H9 (cell line): ENCODE measurements around the gene PDLIM7. TPM values are rescaled to one million over a fixed set of nuclear protein-coding genes. Genes with fewer than 3 reads are reported as not detected.

Experiments
- DNase-seq: peaks from one replicate; pipeline ENCODE4 v3.0.0-alpha.2; 2017
- H2AFZ ChIP-seq: one replicate; pipeline ENCODE4 v1.6.1; 2013; ENCODE audit warnings: mild to moderate bottlenecking, low read length, control low read depth, moderate library complexity
- H2AK5ac ChIP-seq: 2 replicates; pipeline ENCODE4 v1.6.1; 2013; ENCODE audit warnings: low read length, control low read depth, mixed read lengths; ENCODE audit not compliant: insufficient read length
- H2BK120ac ChIP-seq: one replicate; pipeline ENCODE4 v1.6.1; 2013; ENCODE audit warnings: low read depth, mild to moderate bottlenecking, low read length, control low read depth, inconsistent platforms; ENCODE audit not compliant: poor library complexity, severe bottlenecking
- H2BK12ac ChIP-seq: 2 replicates; pipeline ENCODE4 v1.6.1; 2013; ENCODE audit warnings: low read length, control low read depth, mixed read lengths, low read depth; ENCODE audit not compliant: insufficient read length
- H2BK15ac ChIP-seq: 2 replicates; pipeline ENCODE4 v1.6.1; 2013; ENCODE audit warnings: low read depth, low read length, control low read depth
- H2BK20ac ChIP-seq: one replicate; pipeline ENCODE4 v1.6.1; 2013; ENCODE audit warnings: low read depth, mild to moderate bottlenecking, low read length, control low read depth, inconsistent platforms; ENCODE audit not compliant: poor library complexity, severe bottlenecking
- H2BK5ac ChIP-seq: 2 replicates; pipeline ENCODE4 v1.6.1; 2013; ENCODE audit warnings: low read length, control low read depth, mixed read lengths; ENCODE audit not compliant: insufficient read length
- H3K14ac ChIP-seq: 2 replicates; pipeline ENCODE4 v1.6.1; 2013; ENCODE audit warnings: low read length, control low read depth; ENCODE audit not compliant: insufficient read depth
- H3K18ac ChIP-seq: 2 replicates; pipeline ENCODE4 v1.6.1; 2013; ENCODE audit warnings: low read depth, mild to moderate bottlenecking, mixed read lengths, low read length, control low read depth; ENCODE audit not compliant: insufficient read length
- H3K23ac ChIP-seq: 2 replicates; pipeline ENCODE4 v1.6.1; 2013; ENCODE audit warnings: low read length, control low read depth, mixed read lengths, low read depth; ENCODE audit not compliant: insufficient read length
- H3K23me2 ChIP-seq: 2 replicates; pipeline ENCODE4 v1.6.1; 2013; ENCODE audit warnings: low read depth, mild to moderate bottlenecking, mixed read lengths, low read length, control low read depth; ENCODE audit not compliant: insufficient read length, poor library complexity, severe bottlenecking
- H3K27ac ChIP-seq: 2 replicates; pipeline ENCODE4 v1.5.1; 2013; ENCODE audit warnings: low read length, control low read depth, mixed read lengths, low read depth; ENCODE audit not compliant: insufficient read length
- H3K27me3 ChIP-seq: 2 replicates; pipeline ENCODE4 v1.6.1; 2013; ENCODE audit warnings: low read length, control low read depth, inconsistent platforms; ENCODE audit not compliant: insufficient read depth
- H3K4ac ChIP-seq: 2 replicates; pipeline ENCODE4 v1.6.1; 2013; ENCODE audit warnings: low read depth, mild to moderate bottlenecking, control low read depth, inconsistent platforms, low read length, moderate library complexity
- H3K4me1 ChIP-seq: 2 replicates; pipeline ENCODE4 v1.6.1; 2013; ENCODE audit warnings: low read length, control low read depth, inconsistent platforms; ENCODE audit not compliant: insufficient read depth
- H3K4me2 ChIP-seq: 2 replicates; pipeline ENCODE4 v1.6.1; 2013; ENCODE audit warnings: low read length, control low read depth, mixed read lengths; ENCODE audit not compliant: insufficient read length, insufficient read depth
- H3K56ac ChIP-seq: 2 replicates; pipeline ENCODE4 v1.6.1; 2013; ENCODE audit warnings: low read depth, mild to moderate bottlenecking, mixed read lengths, low read length, control low read depth; ENCODE audit not compliant: insufficient read length
- H3K79me1 ChIP-seq: 2 replicates; pipeline ENCODE4 v1.6.1; 2013; ENCODE audit warnings: low read depth, mild to moderate bottlenecking, moderate library complexity, low read length, control low read depth, inconsistent platforms; ENCODE audit not compliant: insufficient read depth, poor library complexity, severe bottlenecking
- H3K79me2 ChIP-seq: 2 replicates; pipeline ENCODE4 v1.6.1; 2013; ENCODE audit warnings: low read length, control low read depth, inconsistent platforms; ENCODE audit not compliant: insufficient read depth
- H3K9ac ChIP-seq: 2 replicates; pipeline ENCODE4 v1.6.1; 2013; ENCODE audit warnings: low read length, control low read depth, mixed read lengths; ENCODE audit not compliant: insufficient read length; ENCODE audit errors: extremely low read depth
- H3K9me3 ChIP-seq: one replicate; pipeline ENCODE4 v1.6.1; 2013; ENCODE audit warnings: low read depth, low read length, inconsistent platforms; ENCODE audit not compliant: control insufficient read depth
- H3T11ph ChIP-seq: one replicate; pipeline ENCODE4 v1.6.1; 2013; ENCODE audit warnings: mild to moderate bottlenecking, low read length, control low read depth, inconsistent platforms
- H4K20me1 ChIP-seq: one replicate; pipeline ENCODE4 v1.6.1; 2013; ENCODE audit not compliant: control insufficient read depth, insufficient read length, insufficient read depth
- H4K5ac ChIP-seq: 2 replicates; pipeline ENCODE4 v1.6.1; 2013; ENCODE audit warnings: low read depth, mild to moderate bottlenecking, mixed read lengths, low read length, control low read depth; ENCODE audit not compliant: insufficient read length
- H4K8ac ChIP-seq: replicated peaks from 2 replicates; pipeline ENCODE4 v1.6.1; 2013; ENCODE audit warnings: low read length, control low read depth, mixed read lengths, low read depth; ENCODE audit not compliant: insufficient read length
- H4K91ac ChIP-seq: 2 replicates; pipeline ENCODE4 v1.6.1; 2013; ENCODE audit warnings: low read depth, mild to moderate bottlenecking, moderate library complexity, mixed read lengths, low read length, control low read depth; ENCODE audit not compliant: insufficient read length
- H3K27ac Mint-ChIP-seq, 3 experiments: 2 replicates in 2 of 3; 3 replicates in 1 of 3; pipeline ENCODE4 v1.8.0; 2020 to 2021; ENCODE audit warnings: mixed read lengths in 3 of 3, mild to moderate bottlenecking in 1 of 3, moderate library complexity in 1 of 3
- H3K27me3 Mint-ChIP-seq: 2 replicates; pipeline ENCODE4 v1.8.0; 2021; ENCODE audit warnings: low read depth, mild to moderate bottlenecking, moderate library complexity, mixed read lengths
- H3K36me3 Mint-ChIP-seq, 3 experiments: 2 replicates in 2 of 3; 3 replicates in 1 of 3; pipeline ENCODE4 v1.8.0; 2020 to 2021; ENCODE audit warnings: low read depth in 3 of 3, mixed read lengths in 3 of 3; ENCODE audit not compliant: insufficient read depth in 1 of 3
- H3K4me1 Mint-ChIP-seq, 2 experiments: 2 replicates each; pipeline ENCODE4 v1.8.0; 2020; ENCODE audit warnings: mixed read lengths in 2 of 2
- H3K4me3 Mint-ChIP-seq, 2 experiments: 2 replicates in 1 of 2; 3 replicates in 1 of 2; pipeline ENCODE4 v1.8.0; 2020 to 2021; ENCODE audit warnings: mild to moderate bottlenecking in 2 of 2, mixed read lengths in 2 of 2, moderate library complexity in 1 of 2
- H3K9me3 Mint-ChIP-seq, 2 experiments: 2 replicates in 1 of 2; 3 replicates in 1 of 2; pipeline ENCODE4 v1.8.0; 2020; ENCODE audit warnings: mild to moderate bottlenecking in 2 of 2, mixed read lengths in 2 of 2, moderate library complexity in 1 of 2
- CTCF ChIP-seq: fragments of 200-600 bp; sonication (generic); conservative IDR thresholded peaks from 3 replicates; pipeline ENCODE4 v1.8.0; 2021; ENCODE audit warnings: antibody characterized with exemption, mild to moderate bottlenecking
- WGBS: extraction: QIAGEN DNeasy Blood & Tissue Kit; methylation state at CpG from one replicate; pipeline ENCODE4 v1.1.7; 2013; ENCODE audit warnings: missing lambda C conversion rate, low lambda C conversion rate, mixed read lengths; ENCODE audit not compliant: insufficient read length; ENCODE audit errors: extremely low coverage; 5-methylcytosine and 5-hydroxymethylcytosine counted together
- total RNA-seq: library from RNA; stranded (reverse); gene quantifications from 2 replicates; pipeline ENCODE4 v1.2.1, GENCODE V29; 2021

Gene PDLIM7
- total RNA-seq, 1 experiment from 2014 or later = 137 TPM

GRCh38 chr5:177513500-177513899 lies 16.1 kb upstream of the PDLIM7 start:
- H3K18ac ChIP-seq = no peak overlapping the region
- no peak overlapping the region for H3K4me2 ChIP-seq
- H3K79me1 ChIP-seq = peaks cover 6% of the 10 kb centered on the region
- Mint-ChIP-seq H3K27me3 (peaks cover 3% of the 10 kb centered on the region; the same call in 1 of the 2 replicates), H3K4me3 (no peak overlapping the region), H3K9me3 (0 out of 5 replicates have a peak, but pooled peaks cover 0 to 3% of the 10 kb centered on the region in 2 experiments), H3K36me3 (peaks cover 44 to 71% (median 57%) of the 10 kb centered on the region in 3 experiments), H3K27ac (no peak overlapping the region), H3K4me1 (peaks cover 29 to 38% of the 10 kb centered on the region in 2 experiments)
- no peak overlapping the region for H3K14ac ChIP-seq
- H3K23ac ChIP-seq = no peak overlapping the region
- H2BK12ac ChIP-seq = no peak overlapping the region
- H2AK5ac ChIP-seq = no peak overlapping the region
- H2AFZ ChIP-seq = no peak overlapping the region
- H2BK20ac ChIP-seq = no peak overlapping the region
- no peaks in the 10 kb centered on the region; the same call in 1 of the 2 replicates for H3K4me1 ChIP-seq
- no peak overlapping the region for H3K27ac ChIP-seq
- H3K9ac ChIP-seq = no peak overlapping the region
- no peak overlapping the region for H2BK15ac ChIP-seq
- peaks cover 5% of the 10 kb centered on the region; the same call in 1 of the 2 replicates for H3K79me2 ChIP-seq
- no peak overlapping the region for H3K56ac ChIP-seq
- H3K23me2 ChIP-seq = peaks cover 4% of the 10 kb centered on the region
- no peak overlapping the region for H2BK5ac ChIP-seq
- H4K5ac ChIP-seq = no peak overlapping the region
- WGBS = no CpG with 5 or more reads among the region's 15 CpGs
- H3K27me3 ChIP-seq = no peaks in the 10 kb centered on the region
- no peak for TF ChIP-seq CTCF
- no peak overlapping the region for H3K4ac ChIP-seq
- H4K8ac ChIP-seq = no peak overlapping the region
- H4K20me1 ChIP-seq = no peaks in the 10 kb centered on the region
- DNase-seq = no peak
- no peak overlapping the region for H3T11ph ChIP-seq
- no peaks in the 10 kb centered on the region for H3K9me3 ChIP-seq
- H4K91ac ChIP-seq = no peak overlapping the region
- no peak overlapping the region for H2BK120ac ChIP-seq
